PC-9 (cell line): Measurements from ENCODE around the gene MGAT5. TPM values are rescaled to one million over a fixed set of nuclear protein-coding genes. Genes with fewer than 3 reads are reported as not detected.

ENCODE experiments used
- BruUV-seq: library from RNA; stranded (reverse); fragments of 400-500 nt; replicated peaks from 2 replicates; lab custom pipeline; 2021; lab: Mats Ljungman, UMichigan
- CTCF ChIA-PET: fragments of 300-600 bp; sonication (Branson Sonifier 250); formaldehyde crosslinking; loops from one replicate; lab custom pipeline; 2022; ENCODE audit warnings: antibody characterized with exemption; lab: Charles Lee
- POLR2A ChIA-PET: fragments of 300-600 bp; sonication (Branson Sonifier 250); formaldehyde crosslinking; loops from one replicate; lab custom pipeline; 2022; ENCODE audit warnings: antibody characterized with exemption; ENCODE audit not compliant: unreplicated experiment; lab: Charles Lee
- DNase-seq, 2 experiments: peaks; one replicate each; pipeline versions ENCODE4 v3.0.0 to v3.0.0-alpha.2; 2015 to 2022; ENCODE audit warnings: mixed read lengths in 1 of 2
- H2AFZ ChIP-seq: fragments of 200-600 bp; sonication (generic); 2 replicates; pipeline ENCODE4 v1.8.1; 2017; ENCODE audit warnings: antibody characterized with exemption
- H3F3A ChIP-seq: fragments of 200-600 bp; sonication (generic); 2 replicates; pipeline ENCODE4 v1.8.1; 2017; ENCODE audit warnings: antibody characterized with exemption, mild to moderate bottlenecking, low read depth; ENCODE audit not compliant: insufficient read depth
- H3K27ac ChIP-seq: fragments of 200-600 bp; sonication (generic); 2 replicates; pipeline ENCODE4 v1.6.1; 2016; ENCODE audit warnings: mixed run types
- H3K27me3 ChIP-seq: fragments of 200-600 bp; sonication (generic); 2 replicates; pipeline ENCODE4 v1.6.1; 2016; ENCODE audit warnings: low read depth, mixed run types; ENCODE audit not compliant: insufficient read depth
- H3K36me3 ChIP-seq: fragments of 200-600 bp; sonication (generic); 2 replicates; pipeline ENCODE4 v1.6.1; 2016; ENCODE audit warnings: low read depth, mixed run types
- H3K4me1 ChIP-seq: fragments of 200-600 bp; sonication (generic); replicated peaks from 2 replicates; pipeline ENCODE4 v1.6.1; 2016; ENCODE audit warnings: mixed run types; ENCODE audit not compliant: insufficient read depth
- H3K4me2 ChIP-seq: fragments of 200-600 bp; sonication (generic); 2 replicates; pipeline ENCODE4 v1.6.1; 2017; ENCODE audit warnings: mixed run types
- H3K4me3 ChIP-seq: fragments of 200-600 bp; sonication (generic); 2 replicates; pipeline ENCODE4 v1.6.1; 2016; ENCODE audit warnings: mixed run types
- H3K79me2 ChIP-seq: fragments of 200-600 bp; sonication (generic); 2 replicates; pipeline ENCODE4 v1.6.1; 2017; ENCODE audit warnings: low read depth, mixed run types
- H3K9me2 ChIP-seq: fragments of 200-600 bp; sonication (generic); 2 replicates; pipeline ENCODE4 v1.8.1; 2017; ENCODE audit warnings: mild to moderate bottlenecking; ENCODE audit not compliant: insufficient read depth
- H3K9me3 ChIP-seq: fragments of 200-600 bp; sonication (generic); 2 replicates; pipeline ENCODE4 v1.8.1; 2016; ENCODE audit warnings: low read depth; ENCODE audit not compliant: insufficient read depth
- H4K20me1 ChIP-seq: fragments of 200-600 bp; sonication (generic); 2 replicates; pipeline ENCODE4 v1.8.1; 2017; ENCODE audit not compliant: insufficient read depth
- CTCF ChIP-seq: fragments of 200-600 bp; sonication (generic); conservative IDR thresholded peaks from 2 replicates; pipeline ENCODE4 v1.6.1; 2017; ENCODE audit warnings: mixed run types, antibody characterized with exemption, mild to moderate bottlenecking, moderate library complexity
- EZH2 ChIP-seq: fragments of 200-600 bp; sonication (generic); IDR thresholded peaks from 2 replicates; pipeline ENCODE4 v1.8.0; 2017; ENCODE audit warnings: antibody characterized with exemption, low read depth
- intact Hi-C: fragments of 100-400 bp; cut with micrococcal nuclease; formaldehyde crosslinking; loops from one replicate; pipeline ENCODE4 v1.10.0; 2022; ENCODE audit not compliant: unreplicated experiment
- total RNA-seq: library from RNA; stranded (reverse); gene quantifications from 2 replicates; pipeline ENCODE4 v1.2.3, GENCODE V29; 2021

MGAT5 gene
- total RNA-seq, 1 experiment from 2014 or later, result 33.5 TPM

GRCh38 chr2:134407154-134407890 lies 153.4 kb downstream of the MGAT5 start:
- DNase-seq, result no peak
- Histone ChIP-seq H2AFZ (no peak overlapping the region), H3K27me3 (no peaks in the 10 kb centered on the region), H4K20me1 (0 out of 2 replicates have a peak, but pooled peaks cover 3% of the 10 kb centered on the region), H3K9me2 (no peaks in the 10 kb centered on the region), H3K9me3 (no peaks in the 10 kb centered on the region), H3K4me2 (no peak overlapping the region), H3K4me1 (peaks cover 13% of the 10 kb centered on the region), H3F3A (peaks cover 4% of the 10 kb centered on the region; the same call in 1 of the 2 replicates), H3K27ac (no peak overlapping the region), H3K4me3 (no peak overlapping the region), H3K36me3 (no peaks in the 10 kb centered on the region), H3K79me2 (no peaks in the 10 kb centered on the region)
- ChIA-PET POLR2A (interaction anchor here (0.6 to 0.8 kb wide), 3 partner anchors 24 to 658 kb away, joined by 6 to 12 read pairs (median 9); no protein-coding TSS in a partner anchor), CTCF (interaction anchor here (0.6 kb wide), 1 partner anchor 289 kb away, joined by 4 read pairs; no protein-coding TSS in a partner anchor)
- TF ChIP-seq CTCF, result no peak
- no peak for TF ChIP-seq EZH2
- BruUV-seq, result no TSS peak
- intact Hi-C loops, result no loop called here

- no peak for DNase-seq
- BruUV-seq, result no TSS peak
- intact Hi-C loops, result no loop called here
- H3K79me2 ChIP-seq, result no peaks in the 10 kb centered on the region
- H3K9me3 ChIP-seq, result no peaks in the 10 kb centered on the region
- H3F3A ChIP-seq, result peaks cover 4% of the 10 kb centered on the region; the same call in 1 of the 2 replicates
- 0 out of 2 replicates have a peak, but pooled peaks cover 3% of the 10 kb centered on the region for H4K20me1 ChIP-seq
- no peak overlapping the region for H3K4me2 ChIP-seq
- peaks cover 13% of the 10 kb centered on the region for H3K4me1 ChIP-seq
- H3K4me3 ChIP-seq, result no peak overlapping the region
- ChIA-PET CTCF (no interaction called here), POLR2A (no interaction called here)
- H3K27me3 ChIP-seq, result no peaks in the 10 kb centered on the region
- no peaks in the 10 kb centered on the region for H3K36me3 ChIP-seq
- H3K27ac ChIP-seq, result no peak overlapping the region
- H2AFZ ChIP-seq, result no peak overlapping the region
- no peaks in the 10 kb centered on the region for H3K9me2 ChIP-seq
- TF ChIP-seq CTCF (no peak), EZH2 (no peak)
Measured at GRCh38 chr2:134408386-134408785, 154.5 kb downstream of the MGAT5 start.

GRCh38 chr2:134408791-134409190 lies 154.9 kb downstream of the MGAT5 start:
- no peak overlapping the region for H3K4me3 ChIP-seq
- H3K9me3 ChIP-seq, result no peaks in the 10 kb centered on the region
- H3K36me3 ChIP-seq, result no peaks in the 10 kb centered on the region
- peaks cover 13% of the 10 kb centered on the region for H3K4me1 ChIP-seq
- ChIA-PET CTCF (no interaction called here), POLR2A (no interaction called here)
- H3K79me2 ChIP-seq, result no peaks in the 10 kb centered on the region
- no peak overlapping the region for H2AFZ ChIP-seq
- H3K27me3 ChIP-seq, result no peaks in the 10 kb centered on the region
- H3K9me2 ChIP-seq, result no peaks in the 10 kb centered on the region
- intact Hi-C loops, result no loop called here
- BruUV-seq, result no TSS peak
- H4K20me1 ChIP-seq, result 0 out of 2 replicates have a peak, but pooled peaks cover 3% of the 10 kb centered on the region
- no peak overlapping the region for H3K27ac ChIP-seq
- H3K4me2 ChIP-seq, result no peak overlapping the region
- TF ChIP-seq CTCF (no peak), EZH2 (no peak)
- no peak for DNase-seq
- peaks cover 4% of the 10 kb centered on the region; the same call in 1 of the 2 replicates for H3F3A ChIP-seq
